ENCODE data around the gene CTNNA1. TPM values are rescaled to one million over a fixed set of nuclear protein-coding genes. Genes with fewer than 3 reads are reported as not detected.
"Not testable (repeated sequence)": the region's sequence is repeated elsewhere in the genome, so short reads cannot be mapped to it uniquely, and the experiment has no call there.

Gene CTNNA1
- total RNA-seq, 1 donor from 2014 or later: 310 TPM

DNA sequence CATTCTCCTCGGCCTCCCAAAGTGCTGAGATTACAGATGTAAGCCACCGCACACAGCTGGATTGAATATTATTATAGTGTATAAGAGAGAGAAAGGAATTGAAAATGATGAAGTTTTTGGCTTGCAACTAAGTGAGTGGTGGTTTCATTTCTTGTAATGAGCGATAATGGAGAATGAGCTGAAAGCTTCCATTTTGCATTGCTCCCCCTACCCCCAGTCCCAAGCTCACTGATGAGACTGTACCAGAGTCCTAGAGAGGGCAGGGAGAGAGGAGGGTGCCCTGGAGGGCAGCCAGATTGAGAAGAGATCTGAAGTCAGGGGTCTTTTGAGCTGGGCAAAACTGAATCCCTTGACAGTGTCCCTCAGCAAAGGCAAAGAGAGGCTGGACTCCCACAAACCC, 38.5 kb upstream of the CTNNA1 start:
- Histone ChIP-seq H3K4me1 (no peaks in the 10 kb centered on the region), H3K36me3 (no peaks in the 10 kb centered on the region), H3K4me3 (no peak overlapping the region), H3K9me3 (no peaks in the 10 kb centered on the region), H3K27me3 (no peaks in the 10 kb centered on the region), H3K27ac (no peak overlapping the region)
- intact Hi-C loops (cut with DNase I): no loop called here
- TF ChIP-seq, protein P1, sequence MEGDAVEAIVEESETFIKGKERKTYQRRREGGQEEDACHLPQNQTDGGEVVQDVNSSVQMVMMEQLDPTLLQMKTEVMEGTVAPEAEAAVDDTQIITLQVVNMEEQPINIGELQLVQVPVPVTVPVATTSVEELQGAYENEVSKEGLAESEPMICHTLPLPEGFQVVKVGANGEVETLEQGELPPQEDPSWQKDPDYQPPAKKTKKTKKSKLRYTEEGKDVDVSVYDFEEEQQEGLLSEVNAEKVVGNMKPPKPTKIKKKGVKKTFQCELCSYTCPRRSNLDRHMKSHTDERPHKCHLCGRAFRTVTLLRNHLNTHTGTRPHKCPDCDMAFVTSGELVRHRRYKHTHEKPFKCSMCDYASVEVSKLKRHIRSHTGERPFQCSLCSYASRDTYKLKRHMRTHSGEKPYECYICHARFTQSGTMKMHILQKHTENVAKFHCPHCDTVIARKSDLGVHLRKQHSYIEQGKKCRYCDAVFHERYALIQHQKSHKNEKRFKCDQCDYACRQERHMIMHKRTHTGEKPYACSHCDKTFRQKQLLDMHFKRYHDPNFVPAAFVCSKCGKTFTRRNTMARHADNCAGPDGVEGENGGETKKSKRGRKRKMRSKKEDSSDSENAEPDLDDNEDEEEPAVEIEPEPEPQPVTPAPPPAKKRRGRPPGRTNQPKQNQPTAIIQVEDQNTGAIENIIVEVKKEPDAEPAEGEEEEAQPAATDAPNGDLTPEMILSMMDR (IDR thresholded peaks at IDR 0.05): no peak
- DNase-seq (ENCODE audit: low spot score in 2 of 2): no peak

DNA sequence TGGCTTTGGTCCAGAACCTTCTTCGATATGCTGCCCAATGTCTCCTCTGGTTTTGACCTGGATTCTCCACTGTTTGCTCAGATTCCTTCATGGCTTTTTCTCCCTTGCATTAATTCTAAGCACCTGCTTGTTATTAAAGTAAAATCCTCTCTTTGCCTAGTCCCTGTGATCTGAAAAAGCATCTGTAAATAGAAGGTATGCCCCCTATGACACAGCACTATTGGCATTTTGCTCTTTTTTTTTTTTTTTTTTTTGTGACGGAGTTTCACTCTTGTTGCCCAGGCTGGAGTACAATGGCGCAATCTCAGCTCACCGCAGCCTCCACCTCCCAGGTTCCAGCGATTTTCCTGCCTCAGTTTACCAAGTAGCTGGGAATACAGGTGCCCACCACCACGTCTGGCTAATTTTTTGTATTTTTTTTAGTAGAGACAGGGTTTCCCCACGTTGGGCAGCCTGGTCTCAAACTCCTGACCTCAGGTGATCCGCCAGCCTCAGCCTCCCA, 37.2 kb upstream of the CTNNA1 start:
- H3K4me1 ChIP-seq; H3K27ac ChIP-seq; intact Hi-C loops (cut with DNase I); H3K36me3 ChIP-seq; H3K27me3 ChIP-seq; H3K4me3 ChIP-seq; DNase-seq (ENCODE audit: low spot score in 2 of 2); H3K9me3 ChIP-seq: not testable (repeated sequence)

DNA sequence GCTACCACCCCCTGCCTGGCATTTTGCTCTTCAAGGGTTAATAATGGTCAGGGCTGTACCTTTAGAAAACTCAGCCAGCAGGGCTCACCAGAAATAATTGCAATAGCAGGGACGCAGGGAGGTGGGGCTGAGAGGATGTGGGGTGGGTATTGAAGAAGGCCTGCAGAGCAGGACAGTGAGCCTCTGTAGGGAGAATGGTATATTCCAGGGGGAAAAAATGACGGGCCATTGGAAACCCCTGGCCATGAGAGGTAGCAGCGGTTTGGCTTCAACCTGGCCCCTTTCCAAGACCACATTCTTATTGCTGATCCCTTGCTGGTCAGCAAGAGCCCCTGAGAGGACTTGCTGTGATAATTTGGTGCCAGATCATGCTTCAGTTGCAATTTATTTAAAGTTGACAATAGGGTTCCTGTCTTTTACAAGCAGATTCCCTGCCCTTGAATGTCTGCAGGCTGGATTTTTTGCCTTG, 36.7 kb upstream of the CTNNA1 start:
- TF ChIP-seq, protein P1 (IDR thresholded peaks at IDR 0.05): no peak
- no peaks in the 10 kb centered on the region for H3K4me1 ChIP-seq
- H3K27ac ChIP-seq: no peak overlapping the region
- no peak overlapping the region for H3K4me3 ChIP-seq
- H3K9me3 ChIP-seq: no peaks in the 10 kb centered on the region
- H3K36me3 ChIP-seq: no peaks in the 10 kb centered on the region
- no peaks in the 10 kb centered on the region for H3K27me3 ChIP-seq
- intact Hi-C loops (cut with DNase I): no loop called here
- DNase-seq (ENCODE audit: low spot score in 2 of 2): no peak

DNA sequence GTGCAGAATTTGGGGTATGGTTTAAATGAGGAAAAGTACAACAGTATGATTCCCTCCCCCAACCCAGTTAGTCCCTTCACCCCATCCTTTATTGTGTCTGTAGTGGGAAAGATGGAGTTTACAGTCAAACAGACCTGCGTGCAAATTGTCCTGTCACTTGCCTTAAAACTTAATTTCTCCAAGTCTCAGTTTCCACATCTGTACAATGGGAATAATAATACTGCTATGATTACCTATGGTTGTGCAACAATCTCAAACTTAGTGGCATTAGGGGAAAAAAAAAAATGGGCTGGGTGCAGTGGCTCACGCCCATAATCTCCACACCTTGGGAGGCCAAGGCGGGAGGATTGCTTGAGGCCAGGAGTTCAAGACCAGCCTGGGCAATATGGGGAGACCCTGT, 35.8 kb upstream of the CTNNA1 start:
- Histone ChIP-seq H3K4me3 (no peak overlapping the region), H3K36me3 (no peaks in the 10 kb centered on the region), H3K27ac (no peak overlapping the region), H3K4me1 (no peaks in the 10 kb centered on the region), H3K27me3 (no peaks in the 10 kb centered on the region), H3K9me3 (no peaks in the 10 kb centered on the region)
- TF ChIP-seq, protein P1 (IDR thresholded peaks at IDR 0.05): no peak
- intact Hi-C loops (cut with DNase I): no loop called here
- no peak for DNase-seq (ENCODE audit: low spot score in 2 of 2)

DNA sequence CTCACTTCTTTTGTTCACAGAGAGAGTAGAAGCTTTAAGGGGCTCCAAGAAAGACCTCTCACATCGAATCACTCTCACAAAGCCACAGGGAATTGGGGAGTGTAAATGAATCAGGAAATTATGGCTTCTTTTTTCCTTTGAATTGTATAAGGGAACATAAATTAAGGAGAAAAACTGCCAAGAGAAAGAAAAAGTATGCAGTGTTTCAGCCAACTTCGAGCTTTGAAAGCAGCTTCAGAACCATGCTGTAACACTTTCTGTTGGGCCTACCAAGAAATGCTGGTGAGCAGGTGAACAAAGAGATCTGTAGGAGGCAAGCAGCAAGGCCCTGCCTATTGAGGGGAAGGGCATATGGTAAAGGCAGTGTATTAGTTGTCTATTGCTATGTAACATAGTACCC, 33.4 kb upstream of the CTNNA1 start:
- H3K4me3 ChIP-seq: no peak overlapping the region
- H3K36me3 ChIP-seq: no peaks in the 10 kb centered on the region
- intact Hi-C loops (cut with DNase I): no loop called here
- TF ChIP-seq, protein P1 (IDR thresholded peaks at IDR 0.05): no peak
- no peak for DNase-seq (ENCODE audit: low spot score in 2 of 2)
- no peak overlapping the region for H3K27ac ChIP-seq
- H3K4me1 ChIP-seq: no peaks in the 10 kb centered on the region
- no peaks in the 10 kb centered on the region for H3K9me3 ChIP-seq
- no peaks in the 10 kb centered on the region for H3K27me3 ChIP-seq

DNA sequence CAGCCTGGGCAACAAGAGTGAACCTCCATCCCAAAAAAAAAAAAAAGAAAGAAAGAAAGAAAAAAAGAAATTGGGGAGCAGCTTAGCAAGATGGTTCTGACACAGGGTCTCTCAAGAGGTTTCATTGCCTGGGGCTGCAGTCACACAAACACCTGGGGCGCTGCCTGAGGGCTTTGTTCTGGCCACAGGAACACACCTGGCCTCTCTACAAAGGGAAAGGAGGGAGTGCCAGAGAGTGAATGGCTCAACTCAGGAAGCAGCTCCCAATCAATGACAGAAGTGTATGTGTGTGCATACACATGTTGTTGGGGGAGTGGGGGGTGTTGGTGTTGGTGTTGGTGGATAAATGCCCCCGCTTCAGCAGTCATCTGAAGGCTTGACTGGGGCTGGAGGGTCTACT, 32.4 kb upstream of the CTNNA1 start:
- H3K9me3 ChIP-seq: no peaks in the 10 kb centered on the region
- TF ChIP-seq, protein P1 (IDR thresholded peaks at IDR 0.05): no peak
- no peaks in the 10 kb centered on the region for H3K36me3 ChIP-seq
- H3K4me1 ChIP-seq: peaks cover 0 to 5% of the 10 kb centered on the region in 2 donors
- H3K27me3 ChIP-seq: no peaks in the 10 kb centered on the region
- intact Hi-C loops (cut with DNase I): no loop called here
- no peak for DNase-seq (ENCODE audit: low spot score in 2 of 2)
- H3K27ac ChIP-seq: no peak overlapping the region
- H3K4me3 ChIP-seq: no peak overlapping the region

All from ascending aorta (tissue), 2 donors.